Activated CD8-positive, alpha-beta T cell treated with anti-CD3 and anti-CD28 coated beads for 36 hours (primary cell): Measurements from ENCODE around the gene SIM1. TPM values are rescaled to one million over a fixed set of nuclear protein-coding genes. Genes with fewer than 3 reads are reported as not detected.

Experiments used
- ATAC-seq: fragments of 200-7000 bp; cut with Tn5 transposase; one replicate; pipeline ENCODE4 v1.10.0; 2021; ENCODE audit warnings: mild to moderate bottlenecking, moderate library complexity
- CTCF ChIA-PET: fragments of 350-600 bp; sonication (Branson Sonifier 250); formaldehyde crosslinking; loops from one replicate; lab custom pipeline; 2021; ENCODE audit warnings: antibody characterized with exemption; lab: Charles Lee
- POLR2A ChIA-PET: fragments of 350-600 bp; sonication (Branson Sonifier 250); formaldehyde crosslinking; loops from one replicate; lab custom pipeline; 2021; ENCODE audit warnings: antibody characterized with exemption; lab: Charles Lee
- DNase-seq: peaks from one replicate; pipeline ENCODE4 v3.0.0-alpha.2; 2020
- H3K27ac Mint-ChIP-seq: one replicate; pipeline ENCODE4 v1.8.0; 2021; ENCODE audit warnings: mild to moderate bottlenecking, mixed read lengths
- H3K27me3 Mint-ChIP-seq: one replicate; pipeline ENCODE4 v1.8.0; 2021; ENCODE audit warnings: mixed read lengths
- H3K36me3 Mint-ChIP-seq: one replicate; pipeline ENCODE4 v1.8.0; 2021; ENCODE audit warnings: low read depth, mixed read lengths
- H3K4me1 Mint-ChIP-seq: one replicate; pipeline ENCODE4 v1.8.0; 2021; ENCODE audit warnings: low read depth, mixed read lengths
- H3K4me3 Mint-ChIP-seq: one replicate; pipeline ENCODE4 v1.8.0; 2021; ENCODE audit warnings: mild to moderate bottlenecking, moderate library complexity, mixed read lengths
- H3K9me3 Mint-ChIP-seq: one replicate; pipeline ENCODE4 v1.8.0; 2021; ENCODE audit warnings: mixed read lengths
- CTCF ChIP-seq: fragments of 200-600 bp; IDR thresholded peaks from one replicate; pipeline ENCODE4 v1.8.0; 2022; ENCODE audit warnings: antibody characterized with exemption, mild to moderate bottlenecking
- intact Hi-C: fragments of 100-400 bp; cut with micrococcal nuclease; formaldehyde crosslinking; loops from one replicate; pipeline ENCODE4 v1.10.0; 2022
- total RNA-seq, 2 experiments: library from RNA; stranded (reverse); gene quantifications; one replicate each; pipeline ENCODE4 v1.2.3, GENCODE V29; 2021

Gene SIM1
- total RNA-seq, 2 experiments from 2014 or later, result not detected

- DNase-seq (no peak), ATAC-seq (no peak)
- intact Hi-C loops, result loop anchor here (5.0 to 10.0 kb wide), 2 partner anchors 855 to 937 kb away; no protein-coding TSS in a partner anchor
- no peak for TF ChIP-seq CTCF
- peaks cover 12% of the 10 kb centered on the region for H3K9me3 Mint-ChIP-seq
- peaks cover 78% of the 10 kb centered on the region for H3K27me3 Mint-ChIP-seq
- peaks cover 19% of the 10 kb centered on the region for H3K4me1 Mint-ChIP-seq
- H3K27ac Mint-ChIP-seq, result no peak overlapping the region
- peaks cover 14% of the 10 kb centered on the region for H3K36me3 Mint-ChIP-seq
- no peak overlapping the region for H3K4me3 Mint-ChIP-seq
- POLR2A ChIA-PET, result no interaction called here
- CTCF ChIA-PET, result no interaction called here
Measured at GRCh38 chr6:100467129-100468015, 2.7 kb upstream of the SIM1 start.

- H3K36me3 Mint-ChIP-seq, result peaks cover 14% of the 10 kb centered on the region
- peaks cover 22% of the 10 kb centered on the region for H3K4me1 Mint-ChIP-seq
- ATAC-seq (peak; percentile 37), DNase-seq (no peak)
- H3K4me3 Mint-ChIP-seq, result no peak overlapping the region
- no peak for TF ChIP-seq CTCF
- intact Hi-C loops, result loop anchor here (5.0 to 10.0 kb wide), 2 partner anchors 854 to 938 kb away; no protein-coding TSS in a partner anchor
- peaks cover 84% of the 10 kb centered on the region for H3K27me3 Mint-ChIP-seq
- no peak overlapping the region for H3K27ac Mint-ChIP-seq
- peaks cover 12% of the 10 kb centered on the region for H3K9me3 Mint-ChIP-seq
- ChIA-PET CTCF (interaction anchor here (0.8 to 1.3 kb wide), 2 partner anchors 12 to 248 kb away, joined by 3 to 5 read pairs; no protein-coding TSS in a partner anchor), POLR2A (interaction anchor here (1.6 kb wide), 1 partner anchor 20 kb away, joined by 3 read pairs; no protein-coding TSS in a partner anchor)
Measured at GRCh38 chr6:100466410-100467128, 1.8 kb upstream of the SIM1 start.

- intact Hi-C loops, result loop anchor here (5.0 to 10.0 kb wide), 2 partner anchors 854 to 939 kb away; no protein-coding TSS in a partner anchor
- ATAC-seq (no peak), DNase-seq (no peak)
- ChIA-PET POLR2A (interaction anchor here (1.6 kb wide), 1 partner anchor 19 kb away, joined by 3 read pairs; no protein-coding TSS in a partner anchor), CTCF (interaction anchor here (0.8 to 1.3 kb wide), 3 partner anchors 11 to 598 kb away, joined by 3 to 5 read pairs (median 3); no protein-coding TSS in a partner anchor)
- H3K27ac Mint-ChIP-seq, result no peak overlapping the region
- H3K36me3 Mint-ChIP-seq, result peaks cover 14% of the 10 kb centered on the region
- peaks cover 12% of the 10 kb centered on the region for H3K9me3 Mint-ChIP-seq
- H3K27me3 Mint-ChIP-seq, result peaks cover 81% of the 10 kb centered on the region
- peaks cover 25% of the 10 kb centered on the region for H3K4me1 Mint-ChIP-seq
- no peak for TF ChIP-seq CTCF
- H3K4me3 Mint-ChIP-seq, result no peak overlapping the region
Measured at GRCh38 chr6:100465701-100466409, 1.1 kb upstream of the SIM1 start.

GRCh38 chr6:100464162-100464851, 414 bp downstream of the SIM1 start:
- DNase-seq (no peak), ATAC-seq (no peak)
- ChIA-PET CTCF (interaction anchor here (1.0 kb wide), 1 partner anchor 874 kb away, joined by 3 read pairs; no protein-coding TSS in a partner anchor), POLR2A (no interaction called here)
- Mint-ChIP-seq H3K4me1 (peaks cover 25% of the 10 kb centered on the region), H3K27ac (no peak overlapping the region), H3K4me3 (no peak overlapping the region), H3K36me3 (peaks cover 14% of the 10 kb centered on the region), H3K27me3 (peaks cover 82% of the 10 kb centered on the region), H3K9me3 (peaks cover 15% of the 10 kb centered on the region)
- no peak for TF ChIP-seq CTCF
- intact Hi-C loops, result loop anchor here (10.0 kb wide), 1 partner anchor 940 kb away; no protein-coding TSS in a partner anchor
